ENCODE results near the gene MDK. TPM values are rescaled to one million over a fixed set of nuclear protein-coding genes. Genes with fewer than 3 reads are reported as not detected.
A peak's percentile ranks its signal among the peaks of the same experiment; 100 is the strongest.

The MDK gene
- total and polyA plus RNA-seq, 3 donors from 2014 or later = 14.4 to 51.5 (median 14.5) TPM

GRCh38 chr11:46361283-46362155 is 19.9 kb upstream of the MDK start:
- H3K9me3 ChIP-seq = no peaks in the 10 kb centered on the region
- WGBS, 2 donors = 28 to 30% methylated on average over 18 to 26 of the region's 26 CpGs
- no peaks in the 10 kb centered on the region for H3K36me3 ChIP-seq (ENCODE audit: low read depth, missing control alignments)
- peak overlapping the region; percentile 12 to 14 for H3K27ac ChIP-seq
- H3K27me3 ChIP-seq = no peaks in the 10 kb centered on the region
- DNase-seq = peak; percentile 67
- intact Hi-C loops (cut with DNase I; ENCODE audit: low total_unique reads) = no loop called here
- no peak overlapping the region for H3K4me3 ChIP-seq
- no peak for TF ChIP-seq CTCF (IDR thresholded peaks at IDR 0.05)
- TF ChIP-seq POLR2A (IDR thresholded peaks at IDR 0.05) = no peak
- H3K4me1 ChIP-seq = peaks cover 14% of the 10 kb centered on the region

GRCh38 chr11:46362156-46363030 is 19.1 kb upstream of the MDK start:
- Histone ChIP-seq H3K27ac (peak overlapping the region in 1 of 2 donors; percentile 33), H3K27me3 (no peaks in the 10 kb centered on the region), H3K9me3 (no peaks in the 10 kb centered on the region), H3K36me3 (ENCODE audit: low read depth, missing control alignments) (no peaks in the 10 kb centered on the region), H3K4me3 (no peak overlapping the region), H3K4me1 (peaks cover 19% of the 10 kb centered on the region)
- 82 to 93% methylated on average over 11 to 19 of the region's 20 CpGs for WGBS, 2 donors
- intact Hi-C loops (cut with DNase I; ENCODE audit: low total_unique reads) = no loop called here
- DNase-seq = no peak
- no peak for TF ChIP-seq POLR2A (IDR thresholded peaks at IDR 0.05)
- no peak for TF ChIP-seq CTCF (IDR thresholded peaks at IDR 0.05)

GRCh38 chr11:46363031-46363407 is 18.4 kb upstream of the MDK start:
- Histone ChIP-seq H3K4me1 (peaks cover 24% of the 10 kb centered on the region), H3K9me3 (no peaks in the 10 kb centered on the region), H3K36me3 (ENCODE audit: low read depth, missing control alignments) (no peaks in the 10 kb centered on the region), H3K4me3 (no peak overlapping the region), H3K27me3 (no peaks in the 10 kb centered on the region), H3K27ac (no peak overlapping the region)
- TF ChIP-seq POLR2A (IDR thresholded peaks at IDR 0.05) (no peak), CTCF (IDR thresholded peaks at IDR 0.05) (no peak)
- WGBS, 2 donors = 69 to 88% methylated on average over 6 to 9 of the region's 9 CpGs
- intact Hi-C loops (cut with DNase I; ENCODE audit: low total_unique reads) = no loop called here
- DNase-seq = no peak

- DNase-seq = no peak
- TF ChIP-seq CTCF (IDR thresholded peaks at IDR 0.05) = no peak
- no peak for TF ChIP-seq POLR2A (IDR thresholded peaks at IDR 0.05)
- no peaks in the 10 kb centered on the region for H3K27me3 ChIP-seq
- WGBS, 2 donors = 71% methylated on average over 21 of the region's 21 CpGs; no CpG with 5 or more reads in 1 of the 2 donors
- H3K9me3 ChIP-seq = no peaks in the 10 kb centered on the region
- H3K4me1 ChIP-seq = peaks cover 25% of the 10 kb centered on the region
- no peaks in the 10 kb centered on the region for H3K36me3 ChIP-seq (ENCODE audit: low read depth, missing control alignments)
- H3K27ac ChIP-seq = no peak overlapping the region
- intact Hi-C loops (cut with DNase I; ENCODE audit: low total_unique reads) = no loop called here
- no peak overlapping the region for H3K4me3 ChIP-seq
These were observed 17.9 kb upstream of the MDK start for GRCh38 chr11:46363455-46364005.
